Measurements from ENCODE around the gene FAM120C. TPM values are rescaled to one million over a fixed set of nuclear protein-coding genes. Genes with fewer than 3 reads are reported as not detected.

The FAM120C gene
- total RNA-seq, 1 donor from 2014 or later, result 6.9 TPM

DNA sequence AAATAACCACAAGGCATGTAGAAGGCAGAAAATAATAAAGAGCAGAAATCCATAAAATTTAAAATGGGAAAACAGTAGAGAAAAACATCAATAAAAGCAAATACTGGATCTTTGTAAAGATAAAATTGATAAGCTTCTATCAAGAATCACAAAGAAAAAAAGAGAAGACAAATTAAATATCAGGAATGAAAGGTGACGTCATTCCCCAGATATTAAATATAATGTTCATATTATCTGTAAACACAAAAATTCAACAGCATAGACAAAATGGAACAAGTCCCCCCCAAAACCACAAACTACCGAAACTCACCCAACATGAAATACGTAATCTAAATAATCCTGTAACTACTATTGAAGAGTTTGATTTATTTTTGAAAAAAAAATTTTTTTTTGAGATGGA lies 30.5 kb upstream of the FAM120C start:
- Histone ChIP-seq H3K27ac (ENCODE audit: low read depth, low read length) (no peak overlapping the region), H2AFZ (ENCODE audit: low read depth, low read length) (no peak overlapping the region), H3K27me3 (ENCODE audit: insufficient read depth, low read length) (no peaks in the 10 kb centered on the region), H3K36me3 (ENCODE audit: insufficient read depth, low read length) (no peaks in the 10 kb centered on the region), H3K9me3 (ENCODE audit: insufficient read depth, low read depth, low read length) (no peaks in the 10 kb centered on the region), H4K20me1 (ENCODE audit: insufficient read depth, low read length) (no peaks in the 10 kb centered on the region), H3K79me2 (ENCODE audit: insufficient read depth, low read length) (no peaks in the 10 kb centered on the region), H3K4me3 (ENCODE audit: insufficient read depth, low read depth, low read length) (no peak overlapping the region), H3K9ac (ENCODE audit: low read length) (no peak overlapping the region), H3K4me2 (ENCODE audit: low read length) (no peak overlapping the region), H3K4me1 (ENCODE audit: insufficient read depth, low read length) (no peaks in the 10 kb centered on the region)
- H3K36me3 Mint-ChIP-seq (ENCODE audit: low read depth, unreplicated experiment), result peaks cover 3% of the 10 kb centered on the region
- H3K27me3 Mint-ChIP-seq (ENCODE audit: low read depth, unreplicated experiment), result no peaks in the 10 kb centered on the region
- no peaks in the 10 kb centered on the region for H3K4me1 Mint-ChIP-seq (ENCODE audit: low read depth, unreplicated experiment)
- H3K4me3 Mint-ChIP-seq (ENCODE audit: unreplicated experiment), result no peak overlapping the region
- H3K9me3 Mint-ChIP-seq (ENCODE audit: unreplicated experiment), result no peaks in the 10 kb centered on the region
- H3K27ac Mint-ChIP-seq (ENCODE audit: unreplicated experiment), result no peak overlapping the region
- no peak for FAIRE-seq
- DNase-seq (ENCODE audit: low read depth), result no peak
- TF ChIP-seq CTCF (IDR thresholded peaks at IDR 0.05; ENCODE audit: insufficient read depth, low read depth, low read length), result no peak
- TF ChIP-seq EZH2 (IDR thresholded peaks at IDR 0.05; ENCODE audit: insufficient read depth, low read length), result no peak

GRCh38 chrX:54208531-54208930 lies 25.5 kb upstream of the FAM120C start:
- Histone ChIP-seq H4K20me1 (ENCODE audit: insufficient read depth, low read length) (no peaks in the 10 kb centered on the region), H3K4me2 (ENCODE audit: low read length) (no peak overlapping the region), H3K9ac (ENCODE audit: low read length) (no peak overlapping the region), H2AFZ (ENCODE audit: low read depth, low read length) (no peak overlapping the region), H3K9me3 (ENCODE audit: insufficient read depth, low read depth, low read length) (no peaks in the 10 kb centered on the region), H3K27me3 (ENCODE audit: insufficient read depth, low read length) (no peaks in the 10 kb centered on the region), H3K4me1 (ENCODE audit: insufficient read depth, low read length) (no peaks in the 10 kb centered on the region), H3K79me2 (ENCODE audit: insufficient read depth, low read length) (no peaks in the 10 kb centered on the region), H3K36me3 (ENCODE audit: insufficient read depth, low read length) (no peaks in the 10 kb centered on the region), H3K4me3 (ENCODE audit: insufficient read depth, low read depth, low read length) (no peak overlapping the region), H3K27ac (ENCODE audit: low read depth, low read length) (no peak overlapping the region)
- H3K4me1 Mint-ChIP-seq (ENCODE audit: low read depth, unreplicated experiment), result no peaks in the 10 kb centered on the region
- no peaks in the 10 kb centered on the region for H3K36me3 Mint-ChIP-seq (ENCODE audit: low read depth, unreplicated experiment)
- FAIRE-seq (no peak), DNase-seq (ENCODE audit: low read depth) (peak; percentile 51)
- no peaks in the 10 kb centered on the region for H3K9me3 Mint-ChIP-seq (ENCODE audit: unreplicated experiment)
- TF ChIP-seq EZH2 (IDR thresholded peaks at IDR 0.05; ENCODE audit: insufficient read depth, low read length) (no peak), CTCF (IDR thresholded peaks at IDR 0.05; ENCODE audit: insufficient read depth, low read depth, low read length) (no peak)
- no peaks in the 10 kb centered on the region for H3K27me3 Mint-ChIP-seq (ENCODE audit: low read depth, unreplicated experiment)
- H3K4me3 Mint-ChIP-seq (ENCODE audit: unreplicated experiment), result no peak overlapping the region
- H3K27ac Mint-ChIP-seq (ENCODE audit: unreplicated experiment), result no peak overlapping the region

- Mint-ChIP-seq H3K27ac (ENCODE audit: unreplicated experiment) (no peak overlapping the region), H3K9me3 (ENCODE audit: unreplicated experiment) (no peaks in the 10 kb centered on the region)
Measured at GRCh38 chrX:54198262-54198661, 15.2 kb upstream of the FAM120C start.

More at GRCh38 chrX:54198262-54198661, 15.2 kb upstream of the FAM120C start:
- no peaks in the 10 kb centered on the region for H3K36me3 ChIP-seq (ENCODE audit: insufficient read depth, low read length)
- DNase-seq (ENCODE audit: low read depth) (no peak), FAIRE-seq (no peak)
- Mint-ChIP-seq H3K4me1 (ENCODE audit: low read depth, unreplicated experiment) (peaks cover 2% of the 10 kb centered on the region), H3K36me3 (ENCODE audit: low read depth, unreplicated experiment) (no peaks in the 10 kb centered on the region), H3K27me3 (ENCODE audit: low read depth, unreplicated experiment) (no peaks in the 10 kb centered on the region), H3K4me3 (ENCODE audit: unreplicated experiment) (no peak overlapping the region)
- H3K9me3 ChIP-seq (ENCODE audit: insufficient read depth, low read depth, low read length), result no peaks in the 10 kb centered on the region
- H3K4me3 ChIP-seq (ENCODE audit: insufficient read depth, low read depth, low read length), result no peak overlapping the region
- no peaks in the 10 kb centered on the region for H3K79me2 ChIP-seq (ENCODE audit: insufficient read depth, low read length)
- no peaks in the 10 kb centered on the region for H4K20me1 ChIP-seq (ENCODE audit: insufficient read depth, low read length)
- TF ChIP-seq EZH2 (IDR thresholded peaks at IDR 0.05; ENCODE audit: insufficient read depth, low read length) (no peak), CTCF (IDR thresholded peaks at IDR 0.05; ENCODE audit: insufficient read depth, low read depth, low read length) (no peak)
- H2AFZ ChIP-seq (ENCODE audit: low read depth, low read length), result no peak overlapping the region
- no peak overlapping the region for H3K4me2 ChIP-seq (ENCODE audit: low read length)
- H3K27me3 ChIP-seq (ENCODE audit: insufficient read depth, low read length), result no peaks in the 10 kb centered on the region
- no peaks in the 10 kb centered on the region for H3K4me1 ChIP-seq (ENCODE audit: insufficient read depth, low read length)
- H3K9ac ChIP-seq (ENCODE audit: low read length), result no peak overlapping the region
- no peak overlapping the region for H3K27ac ChIP-seq (ENCODE audit: low read depth, low read length)

All from astrocyte (in vitro differentiated cells and primary cell).